CD8-positive, alpha-beta memory T cell (primary cell): Measurements from ENCODE around the gene PDE11A. TPM values are rescaled to one million over a fixed set of nuclear protein-coding genes. Genes with fewer than 3 reads are reported as not detected.

Experiments used
- CTCF ChIA-PET: fragments of 350-600 bp; sonication (Branson Sonifier 250); formaldehyde crosslinking; loops from one replicate; lab custom pipeline; 2021; ENCODE audit warnings: antibody characterized with exemption; lab: Charles Lee
- POLR2A ChIA-PET: fragments of 350-600 bp; sonication (Branson Sonifier 250); formaldehyde crosslinking; loops from one replicate; lab custom pipeline; 2021; ENCODE audit warnings: antibody characterized with exemption; lab: Charles Lee
- DNase-seq, 5 donors: peaks; one replicate each; pipeline versions ENCODE4 v3.0.0 to v3.0.0-alpha.2; 2020 to 2022; ENCODE audit warnings: mixed read lengths in 1 of 5
- H3K27ac ChIP-seq: one replicate; pipeline ENCODE4 v1.7.0; 2013; ENCODE audit warnings: low read depth, mild to moderate bottlenecking, low read length, moderate library complexity
- H3K27me3 ChIP-seq: 2 replicates; pipeline ENCODE4 v1.7.0; 2013; ENCODE audit warnings: low read length, mild to moderate bottlenecking; ENCODE audit not compliant: insufficient read depth, poor library complexity, severe bottlenecking
- H3K36me3 ChIP-seq: 2 replicates; pipeline ENCODE4 v1.7.0; 2013; ENCODE audit warnings: mild to moderate bottlenecking, low read length, moderate library complexity; ENCODE audit not compliant: insufficient read depth
- H3K4me1 ChIP-seq: 2 replicates; pipeline ENCODE4 v1.7.0; 2013; ENCODE audit warnings: mild to moderate bottlenecking, low read length, moderate library complexity; ENCODE audit not compliant: insufficient read depth
- H3K4me3 ChIP-seq: 2 replicates; pipeline ENCODE4 v1.7.0; 2013; ENCODE audit warnings: mild to moderate bottlenecking, low read length
- H3K9me3 ChIP-seq: 2 replicates; pipeline ENCODE4 v1.7.0; 2013; ENCODE audit warnings: mild to moderate bottlenecking, low read length
- H3K27ac Mint-ChIP-seq, 8 donors: one replicate each; pipeline ENCODE4 v1.8.0; 2020 to 2021; ENCODE audit warnings: mixed read lengths in 8 of 8, mild to moderate bottlenecking in 6 of 8, inconsistent platforms in 3 of 8, moderate library complexity in 3 of 8
- H3K27me3 Mint-ChIP-seq, 2 donors: one replicate each; pipeline ENCODE4 v1.8.0; 2020 to 2021; ENCODE audit warnings: mixed read lengths in 2 of 2, mild to moderate bottlenecking in 1 of 2, moderate library complexity in 1 of 2
- H3K36me3 Mint-ChIP-seq, 3 donors: one replicate each; pipeline ENCODE4 v1.8.0; 2020 to 2021; ENCODE audit warnings: mixed read lengths in 3 of 3, inconsistent platforms in 1 of 3, mild to moderate bottlenecking in 1 of 3
- H3K4me1 Mint-ChIP-seq, 3 donors: one replicate each; pipeline ENCODE4 v1.8.0; 2020 to 2021; ENCODE audit warnings: mixed read lengths in 3 of 3, inconsistent platforms in 1 of 3, mild to moderate bottlenecking in 1 of 3
- H3K4me3 Mint-ChIP-seq, 7 donors: one replicate each; pipeline ENCODE4 v1.8.0; 2020 to 2021; ENCODE audit warnings: mixed read lengths in 7 of 7, mild to moderate bottlenecking in 6 of 7, moderate library complexity in 4 of 7, inconsistent platforms in 2 of 7
- H3K9me3 Mint-ChIP-seq, 5 donors: one replicate each; pipeline ENCODE4 v1.8.0; 2020 to 2022; ENCODE audit warnings: mixed read lengths in 5 of 5, mild to moderate bottlenecking in 3 of 5, moderate library complexity in 2 of 5, inconsistent platforms in 1 of 5
- polyA plus RNA-seq: library from polyadenylated mRNA; unstranded; fragments of 300-500 nt; fragmentation: Illumina TruSeq; gene quantifications from one replicate; pipeline ENCODE4 v1.2.3, GENCODE V29; 2021
- total RNA-seq, 2 experiments: library from RNA; stranded (reverse); gene quantifications; one replicate each; pipeline ENCODE4 v1.2.3, GENCODE V29; 2021

Gene PDE11A
- total and polyA plus RNA-seq, 3 experiments from 2014 or later = not detected

GRCh38 chr2:177629357-177630024, 443.1 kb downstream of the PDE11A start:
- Mint-ChIP-seq H3K27ac (no peak overlapping the region), H3K9me3 (no peaks in the 10 kb centered on the region), H3K27me3 (peaks cover 12 to 33% of the 10 kb centered on the region in 2 donors), H3K4me3 (no peak overlapping the region), H3K36me3 (peaks cover 0 to 2% (median 0%) of the 10 kb centered on the region in 3 donors), H3K4me1 (peaks cover 0 to 6% (median 0%) of the 10 kb centered on the region in 3 donors)
- ChIA-PET POLR2A (no interaction called here), CTCF (interaction anchor here (1.8 kb wide), 1 partner anchor 25 kb away, joined by 4 read pairs; no protein-coding TSS in a partner anchor)
- no peaks in the 10 kb centered on the region for H3K9me3 ChIP-seq
- no peaks in the 10 kb centered on the region for H3K36me3 ChIP-seq
- no peak overlapping the region for H3K27ac ChIP-seq
- peaks cover 4% of the 10 kb centered on the region for H3K27me3 ChIP-seq
- no peak overlapping the region for H3K4me3 ChIP-seq
- DNase-seq = no peak
- H3K4me1 ChIP-seq = no peaks in the 10 kb centered on the region

GRCh38 chr2:177628831-177629230, 443.7 kb downstream of the PDE11A start:
- Histone ChIP-seq H3K36me3 (no peaks in the 10 kb centered on the region), H3K27me3 (peaks cover 4% of the 10 kb centered on the region), H3K27ac (no peak overlapping the region), H3K4me1 (no peaks in the 10 kb centered on the region), H3K4me3 (no peak overlapping the region), H3K9me3 (no peaks in the 10 kb centered on the region)
- Mint-ChIP-seq H3K9me3 (no peaks in the 10 kb centered on the region), H3K27me3 (peaks cover 12 to 33% of the 10 kb centered on the region in 2 donors), H3K27ac (no peak overlapping the region), H3K4me1 (peaks cover 0 to 6% (median 0%) of the 10 kb centered on the region in 3 donors), H3K4me3 (no peak overlapping the region), H3K36me3 (peaks cover 0 to 2% (median 0%) of the 10 kb centered on the region in 3 donors)
- DNase-seq = no peak
- CTCF ChIA-PET = interaction anchor here (1.8 kb wide), 1 partner anchor 24 kb away, joined by 4 read pairs; no protein-coding TSS in a partner anchor
- POLR2A ChIA-PET = no interaction called here

- no peaks in the 10 kb centered on the region for H3K9me3 Mint-ChIP-seq
- no peak overlapping the region for H3K4me3 ChIP-seq
- H3K27ac Mint-ChIP-seq = peak overlapping the region in 1 of 8 donors; percentile 19
- H3K4me1 Mint-ChIP-seq = peaks cover 0 to 6% (median 0%) of the 10 kb centered on the region in 3 donors
- peaks cover 12 to 36% of the 10 kb centered on the region in 2 donors for H3K27me3 Mint-ChIP-seq
- no peaks in the 10 kb centered on the region for H3K4me1 ChIP-seq
- H3K27me3 ChIP-seq = peaks cover 4% of the 10 kb centered on the region
- POLR2A ChIA-PET = no interaction called here
- H3K36me3 Mint-ChIP-seq = peaks cover 0 to 2% (median 0%) of the 10 kb centered on the region in 3 donors
- no peak for DNase-seq
- peak overlapping the region in 1 of 7 donors; percentile 63 for H3K4me3 Mint-ChIP-seq
- H3K9me3 ChIP-seq = no peaks in the 10 kb centered on the region
- H3K36me3 ChIP-seq = no peaks in the 10 kb centered on the region
- no peak overlapping the region for H3K27ac ChIP-seq
- CTCF ChIA-PET = no interaction called here
Measured at GRCh38 chr2:177625744-177626650, 446.6 kb downstream of the PDE11A start.

- Mint-ChIP-seq H3K27ac (no peak overlapping the region), H3K9me3 (no peaks in the 10 kb centered on the region), H3K4me1 (peaks cover 8 to 20% (median 8%) of the 10 kb centered on the region in 3 donors), H3K36me3 (peaks cover 0 to 7% (median 2%) of the 10 kb centered on the region in 3 donors), H3K27me3 (peaks cover 14 to 21% of the 10 kb centered on the region in 2 donors), H3K4me3 (peak overlapping the region in 1 of 7 donors; percentile 29)
- Histone ChIP-seq H3K9me3 (no peaks in the 10 kb centered on the region), H3K4me1 (peaks cover 6% of the 10 kb centered on the region), H3K36me3 (no peaks in the 10 kb centered on the region), H3K27ac (no peak overlapping the region), H3K27me3 (no peaks in the 10 kb centered on the region), H3K4me3 (no peak overlapping the region)
- no peak for DNase-seq
- ChIA-PET POLR2A (no interaction called here), CTCF (no interaction called here)
Measured at GRCh38 chr2:177622521-177622920, 450.1 kb downstream of the PDE11A start.

GRCh38 chr2:177619986-177620385, 452.6 kb downstream of the PDE11A start:
- Mint-ChIP-seq H3K36me3 (peaks cover 0 to 7% (median 0%) of the 10 kb centered on the region in 3 donors), H3K4me1 (peaks cover 8 to 14% (median 11%) of the 10 kb centered on the region in 3 donors), H3K9me3 (peaks cover 0 to 5% (median 0%) of the 10 kb centered on the region in 5 donors), H3K4me3 (peak overlapping the region in 1 of 7 donors; percentile 35), H3K27ac (peak overlapping the region in 1 of 8 donors; percentile 96), H3K27me3 (peaks cover 7 to 13% of the 10 kb centered on the region in 2 donors)
- ChIA-PET POLR2A (no interaction called here), CTCF (no interaction called here)
- Histone ChIP-seq H3K27me3 (no peaks in the 10 kb centered on the region), H3K9me3 (no peaks in the 10 kb centered on the region), H3K36me3 (no peaks in the 10 kb centered on the region), H3K4me1 (peaks cover 6% of the 10 kb centered on the region), H3K27ac (no peak overlapping the region), H3K4me3 (no peak overlapping the region)
- no peak for DNase-seq

GRCh38 chr2:177619461-177619860, 453.1 kb downstream of the PDE11A start:
- peak overlapping the region; percentile 88 to 98 (median 96) for H3K4me3 Mint-ChIP-seq
- DNase-seq = no peak
- no peaks in the 10 kb centered on the region for H3K9me3 ChIP-seq
- H3K4me1 ChIP-seq = peaks cover 6% of the 10 kb centered on the region
- H3K36me3 ChIP-seq = no peaks in the 10 kb centered on the region
- H3K27ac ChIP-seq = no peak overlapping the region
- peaks cover 0 to 7% (median 0%) of the 10 kb centered on the region in 3 donors for H3K36me3 Mint-ChIP-seq
- H3K27ac Mint-ChIP-seq = peak overlapping the region in 7 of 8 donors; percentile 22 to 100 (median 100)
- ChIA-PET CTCF (no interaction called here), POLR2A (no interaction called here)
- peak overlapping the region; percentile 88 for H3K4me3 ChIP-seq
- H3K27me3 Mint-ChIP-seq = peaks cover 7 to 13% of the 10 kb centered on the region in 2 donors
- peaks cover 0 to 5% (median 0%) of the 10 kb centered on the region in 5 donors for H3K9me3 Mint-ChIP-seq
- H3K27me3 ChIP-seq = no peaks in the 10 kb centered on the region
- peaks cover 8 to 14% (median 11%) of the 10 kb centered on the region in 3 donors for H3K4me1 Mint-ChIP-seq

GRCh38 chr2:177618255-177619253, 454.0 kb downstream of the PDE11A start:
- peaks cover 0 to 7% (median 2%) of the 10 kb centered on the region in 3 donors for H3K36me3 Mint-ChIP-seq
- POLR2A ChIA-PET = no interaction called here

More at GRCh38 chr2:177618255-177619253, 454.0 kb downstream of the PDE11A start:
- H3K27me3 ChIP-seq = no peaks in the 10 kb centered on the region
- CTCF ChIA-PET = interaction anchor here (1.2 kb wide), 1 partner anchor 14 kb away, joined by 4 read pairs; no protein-coding TSS in a partner anchor
- DNase-seq = peak; percentile 85 to 95 (median 92)
- Mint-ChIP-seq H3K27ac (peak overlapping the region; percentile 96 to 100 (median 100)), H3K27me3 (peaks cover 7 to 13% of the 10 kb centered on the region in 2 donors), H3K4me1 (peaks cover 8 to 14% (median 11%) of the 10 kb centered on the region in 3 donors), H3K4me3 (peak overlapping the region; percentile 88 to 98 (median 96)), H3K9me3 (peaks cover 0 to 5% (median 0%) of the 10 kb centered on the region in 5 donors)
- H3K36me3 ChIP-seq = no peaks in the 10 kb centered on the region
- peak overlapping the region; percentile 88 for H3K4me3 ChIP-seq
- H3K27ac ChIP-seq = peak overlapping the region; percentile 99
- H3K9me3 ChIP-seq = no peaks in the 10 kb centered on the region
- peaks cover 6% of the 10 kb centered on the region for H3K4me1 ChIP-seq
